HepG2 (cell line): ENCODE measurements around the gene NID1. TPM values are rescaled to one million over a fixed set of nuclear protein-coding genes. Genes with fewer than 3 reads are reported as not detected.

ENCODE experiments used
- ATAC-seq: fragments of 200-7000 bp; cut with Tn5 transposase; 3 replicates; pipeline ENCODE4 v1.9.1; 2020; ENCODE audit warnings: mild to moderate bottlenecking, moderate library complexity
- BruUV-seq: library from RNA; stranded (reverse); fragments of 400-500 nt; replicated peaks from 2 replicates; lab custom pipeline; 2021; lab: Mats Ljungman, UMichigan
- CTCF ChIA-PET: fragments of 300-600 bp; formaldehyde crosslinking; extraction: SDS; loops from one replicate; lab custom pipeline; 2021; ENCODE audit warnings: low total read pairs, inconsistent platforms, low intra/inter-chr PET ratio; lab: Yijun Ruan, JAX
- POLR2A ChIA-PET: fragments of 350-600 bp; sonication (Branson Sonifier 250); formaldehyde crosslinking; loops from one replicate; lab custom pipeline; 2020; ENCODE audit warnings: antibody characterized with exemption, inconsistent platforms; lab: Yijun Ruan, JAX
- DNase-seq: peaks from one replicate; pipeline ENCODE4 v3.0.0-alpha.2; 2015; ENCODE audit warnings: low spot score
- FAIRE-seq: peaks from 3 replicates; lab custom pipeline; 2011; peaks lifted over from hg19 to GRCh38; lab: Jason Lieb, UNC
- H2AFZ ChIP-seq: one replicate; pipeline ENCODE4 v1.6.1; 2011; ENCODE audit warnings: low read length, inconsistent platforms
- H3K27ac ChIP-seq: fragments of 300-600 bp; 3 replicates; pipeline ENCODE4 v1.8.0; 2011; ENCODE audit warnings: mixed run types, mild to moderate bottlenecking, mixed read lengths, low read length, inconsistent platforms; ENCODE audit not compliant: insufficient read depth; ENCODE audit errors: extremely low read length
- H3K27me3 ChIP-seq, 2 experiments: fragments of 200-600 bp in 1 of 2; 2 replicates in 1 of 2; 3 replicates in 1 of 2; pipeline versions ENCODE4 v1.6.0 to v1.8.0; 2011; ENCODE audit warnings: low read length in 2 of 2, mild to moderate bottlenecking in 2 of 2, moderate library complexity in 2 of 2, inconsistent platforms in 1 of 2; ENCODE audit not compliant: insufficient read depth in 2 of 2, control insufficient read depth in 1 of 2
- H3K36me3 ChIP-seq, 2 experiments: fragments of 200-600 bp in 1 of 2; replicated peaks in 1 of 2; 2 replicates in 1 of 2; 3 replicates in 1 of 2; pipeline versions ENCODE4 v1.5.1 to v1.8.0; 2011; ENCODE audit warnings: low read length in 2 of 2, inconsistent platforms in 1 of 2; ENCODE audit not compliant: insufficient read depth in 2 of 2, control insufficient read depth in 1 of 2
- H3K4me1 ChIP-seq: 2 replicates; pipeline ENCODE4 v1.5.1; 2012; ENCODE audit warnings: low read length, inconsistent platforms; ENCODE audit not compliant: insufficient read depth
- H3K4me2 ChIP-seq: 2 replicates; pipeline ENCODE4 v1.6.0; 2011; ENCODE audit warnings: low read depth, low read length, inconsistent platforms
- H3K4me3 ChIP-seq, 3 experiments: fragments of 200-600 bp in 1 of 3; sonication (generic), shearing (Covaris generic) in 1 of 3; replicated peaks in 1 of 3; 2 replicates each; pipeline ENCODE4 v1.5.1; 2011 to 2016; ENCODE audit warnings: low read length in 3 of 3, inconsistent platforms in 2 of 3, low read depth in 2 of 3, mild to moderate bottlenecking in 2 of 3, control low read depth in 1 of 3, mixed read lengths in 1 of 3; ENCODE audit not compliant: insufficient read depth in 1 of 3
- H3K79me2 ChIP-seq: one replicate; pipeline ENCODE4 v1.6.1; 2011; ENCODE audit warnings: low read length, inconsistent platforms; ENCODE audit not compliant: insufficient read depth
- H3K9ac ChIP-seq: 2 replicates; pipeline ENCODE4 v1.6.0; 2011; ENCODE audit warnings: mild to moderate bottlenecking, low read depth, low read length, inconsistent platforms; ENCODE audit not compliant: insufficient read depth
- H3K9me3 ChIP-seq: 2 replicates; pipeline ENCODE4 v1.5.1; 2012; ENCODE audit warnings: mild to moderate bottlenecking, low read length
- H4K20me1 ChIP-seq: 2 replicates; pipeline ENCODE4 v1.6.0; 2011; ENCODE audit warnings: inconsistent platforms, mild to moderate bottlenecking, low read length, moderate library complexity; ENCODE audit not compliant: insufficient read depth
- AHDC1 ChIP-seq: sonication (generic); formaldehyde crosslinking; IDR thresholded peaks from 2 replicates; pipeline ENCODE4 v1.5.1; 2020; ENCODE audit warnings: mild to moderate bottlenecking, missing genetic modification reagents, borderline replicate concordance
- CENPT ChIP-seq: sonication (generic); formaldehyde crosslinking; IDR thresholded peaks from 2 replicates; pipeline ENCODE4 v1.8.0; 2022; ENCODE audit warnings: low read depth, mild to moderate bottlenecking, moderate library complexity, missing genetic modification reagents
- EP300 ChIP-seq, 3 experiments: sonication (generic) in 1 of 3; formaldehyde crosslinking in 1 of 3; IDR thresholded peaks; 2 replicates each; pipeline versions ENCODE4 v1.5.1 to v1.6.1; 2011 to 2020; ENCODE audit warnings: low read depth in 2 of 3, low read length in 2 of 3, borderline replicate concordance in 1 of 3, improper control_type of control experiment in 1 of 3, mild to moderate bottlenecking in 1 of 3, missing genetic modification reagents in 1 of 3, moderate library complexity in 1 of 3
- REPIN1 ChIP-seq: sonication (generic); formaldehyde crosslinking; IDR thresholded peaks from 2 replicates; pipeline ENCODE4 v1.8.0; 2022; ENCODE audit warnings: missing genetic modification reagents, low read depth, mild to moderate bottlenecking, borderline replicate concordance
- SCMH1 ChIP-seq: sonication (generic); formaldehyde crosslinking; IDR thresholded peaks from 2 replicates; pipeline ENCODE4 v1.9.0; 2021; ENCODE audit warnings: missing genetic modification reagents, mild to moderate bottlenecking, borderline replicate concordance
- SPEN ChIP-seq: sonication (generic); formaldehyde crosslinking; IDR thresholded peaks from 2 replicates; pipeline ENCODE4 v1.5.1; 2020; ENCODE audit warnings: low read depth, mild to moderate bottlenecking, missing genetic modification reagents
- YEATS4 ChIP-seq: sonication (generic); formaldehyde crosslinking; IDR thresholded peaks from 2 replicates; pipeline ENCODE4 v1.4.0; 2020; ENCODE audit warnings: missing genetic modification reagents, borderline replicate concordance
- ZNF121 ChIP-seq: sonication (generic); formaldehyde crosslinking; IDR thresholded peaks from 2 replicates; pipeline ENCODE4 v1.5.0; 2020; ENCODE audit warnings: mild to moderate bottlenecking, missing genetic modification reagents
- ZNF232 ChIP-seq: sonication (generic); formaldehyde crosslinking; IDR thresholded peaks from 2 replicates; pipeline ENCODE4 v1.4.0; 2020; ENCODE audit warnings: missing genetic modification reagents, borderline replicate concordance
- WGBS: methylation state at CpG from one replicate; pipeline ENCODE4 v1.1.6; 2017; ENCODE audit warnings: low lambda C conversion rate; 5-methylcytosine and 5-hydroxymethylcytosine counted together
- in situ Hi-C: cut with HindIII; loops from 2 replicates; pipeline ENCODE4 v1.10.0; 2017; ENCODE audit warnings: low pct_unique_long_range_greater_than_20kb; ENCODE audit not compliant: extremely low pct_ligation_motif_present
- intact Hi-C: fragments of 100-400 bp; cut with micrococcal nuclease; formaldehyde crosslinking; loops from one replicate; pipeline ENCODE4 v1.10.0; 2022; ENCODE audit not compliant: unreplicated experiment
- polyA plus RNA-seq, 8 experiments: library from polyadenylated mRNA; depleted of rRNA in 3 of 8; stranded (reverse) in 7 of 8; unstranded in 1 of 8; fragments of >200 nt; fragmentation: Illumina TruSeq in 4 of 8; extraction: Trizol in 4 of 8; gene quantifications; 2 replicates each; pipeline versions ENCODE4 v1.2.1 to v1.2.3, GENCODE V29; 2011 to 2016; ENCODE audit warnings: low read depth in 4 of 8, missing spikeins in 1 of 8, mixed read lengths in 1 of 8; ENCODE audit not compliant: insufficient read depth in 1 of 8
- total RNA-seq, 5 experiments: library from RNA; depleted of rRNA; stranded (reverse); fragments of >200 nt; fragmentation: Illumina TruSeq; extraction: Trizol; gene quantifications; 2 replicates each; pipeline ENCODE4 v1.2.3, GENCODE V29; 2016; ENCODE audit warnings: low read depth in 1 of 5

The NID1 gene
- total and polyA plus RNA-seq, 2 of the 13 experiments (the other 11 are each of a cell fraction or from before 2014, with no cell fraction given): 50.2 to 56.1 TPM

GRCh38 chr1:236081546-236082227, 16.8 kb upstream of the NID1 start:
- no peak for FAIRE-seq
- CTCF ChIA-PET: no interaction called here
- DNase-seq: no peak

GRCh38 chr1:236079703-236080102, 14.8 kb upstream of the NID1 start:
- ChIA-PET POLR2A (no interaction called here), CTCF (no interaction called here)
- no peak overlapping the region for H2AFZ ChIP-seq
- H3K4me2 ChIP-seq: no peak overlapping the region
- H3K4me1 ChIP-seq: peaks cover 39% of the 10 kb centered on the region
- ATAC-seq (no peak), DNase-seq (no peak), FAIRE-seq (no peak)
- no peaks in the 10 kb centered on the region for H3K36me3 ChIP-seq
- H3K27me3 ChIP-seq: peaks cover 0 to 10% of the 10 kb centered on the region in 2 experiments; a peak in 2 of 5 replicates
- no peaks in the 10 kb centered on the region for H3K9me3 ChIP-seq
- no TSS peak for BruUV-seq
- H4K20me1 ChIP-seq: no peaks in the 10 kb centered on the region
- H3K4me3 ChIP-seq: no peak overlapping the region
- H3K9ac ChIP-seq: no peak overlapping the region
- no peaks in the 10 kb centered on the region for H3K79me2 ChIP-seq
- no peak for TF ChIP-seq ZNF121 (CRISPR knock-in tag)
- no peak for TF ChIP-seq YEATS4
- TF ChIP-seq ZNF232: no peak
- TF ChIP-seq AHDC1 (CRISPR knock-in tag): no peak
- TF ChIP-seq SCMH1: no peak
- no peak for TF ChIP-seq EP300 (IDR thresholded peaks at IDR 0.05; ENCODE audit: low read depth in 2 of 2, low read length in 2 of 2)
- TF ChIP-seq EP300 (CRISPR knock-in tag; IDR thresholded peaks at IDR 0.05; ENCODE audit: borderline replicate concordance): no peak
- WGBS: 73% methylated on average over 5 of the region's 5 CpGs
- intact Hi-C loops: no loop called here
- in situ Hi-C loops: no loop called here
- no peak overlapping the region for H3K27ac ChIP-seq

More at GRCh38 chr1:236081546-236082227, 16.8 kb upstream of the NID1 start:
- no peaks in the 10 kb centered on the region for H3K9me3 ChIP-seq
- ATAC-seq: peak; percentile 28; the same call in 2 of the 3 replicates
- TF ChIP-seq REPIN1 (CRISPR knock-in tag) (no peak), SPEN (no peak), CENPT (no peak)
- no peak overlapping the region for H3K4me3 ChIP-seq
- BruUV-seq: no TSS peak
- H3K4me2 ChIP-seq: no peak overlapping the region
- H3K36me3 ChIP-seq: no peaks in the 10 kb centered on the region
- H3K79me2 ChIP-seq: no peaks in the 10 kb centered on the region
- 53% methylated on average over 9 of the region's 10 CpGs for WGBS
- no peak overlapping the region for H3K9ac ChIP-seq
- H2AFZ ChIP-seq: no peak overlapping the region
- POLR2A ChIA-PET: no interaction called here
- H3K27me3 ChIP-seq: peaks cover 0 to 10% of the 10 kb centered on the region in 2 experiments; a peak in 2 of 5 replicates
- peaks cover 20% of the 10 kb centered on the region for H3K4me1 ChIP-seq
- in situ Hi-C loops: no loop called here
- H3K27ac ChIP-seq: no peak overlapping the region
- H4K20me1 ChIP-seq: no peaks in the 10 kb centered on the region
- intact Hi-C loops: no loop called here
